Large intestine (tissue), 3 donors: ENCODE data around the gene USP49. TPM values are rescaled to one million over a fixed set of nuclear protein-coding genes. Genes with fewer than 3 reads are reported as not detected.
"Not testable (repeated sequence)": the region's sequence is repeated elsewhere in the genome, so short reads cannot be mapped to it uniquely, and the experiment has no call there.

ENCODE experiments used
- DNase-seq, 2 donors: peaks; one replicate each; pipeline versions ENCODE4 v3.0.0 to v3.0.0-alpha.2; 2013
- H3K27ac ChIP-seq: one replicate; pipeline ENCODE4 v1.5.1; 2013; ENCODE audit warnings: low read length
- H3K27me3 ChIP-seq: 2 replicates; pipeline ENCODE4 v1.6.1; 2013; ENCODE audit warnings: low read length; ENCODE audit not compliant: control insufficient read depth, insufficient read depth
- H3K36me3 ChIP-seq: 2 replicates; pipeline ENCODE4 v1.6.1; 2013; ENCODE audit warnings: low read length; ENCODE audit not compliant: control insufficient read depth, insufficient read depth
- H3K4me1 ChIP-seq: one replicate; pipeline ENCODE4 v1.6.1; 2013; ENCODE audit warnings: low read length; ENCODE audit not compliant: control insufficient read depth, insufficient read depth
- H3K4me3 ChIP-seq: one replicate; pipeline ENCODE4 v1.5.1; 2013; ENCODE audit warnings: low read length
- H3K9me3 ChIP-seq: one replicate; pipeline ENCODE4 v1.6.1; 2013; ENCODE audit warnings: mild to moderate bottlenecking, low read depth, low read length, moderate library complexity; ENCODE audit not compliant: control insufficient read depth
- WGBS: methylation state at CpG from one replicate; pipeline ENCODE4 v1.1.5; 2013; ENCODE audit warnings: low lambda C conversion rate; ENCODE audit not compliant: insufficient coverage; 5-methylcytosine and 5-hydroxymethylcytosine counted together
- polyA plus RNA-seq: library from polyadenylated mRNA; unstranded; fragments of 120-200 nt; gene quantifications from one replicate; pipeline ENCODE4 v1.2.1, GENCODE V29; 2013

The USP49 gene
- polyA plus RNA-seq, 1 donor, result 5.3 TPM

DNA sequence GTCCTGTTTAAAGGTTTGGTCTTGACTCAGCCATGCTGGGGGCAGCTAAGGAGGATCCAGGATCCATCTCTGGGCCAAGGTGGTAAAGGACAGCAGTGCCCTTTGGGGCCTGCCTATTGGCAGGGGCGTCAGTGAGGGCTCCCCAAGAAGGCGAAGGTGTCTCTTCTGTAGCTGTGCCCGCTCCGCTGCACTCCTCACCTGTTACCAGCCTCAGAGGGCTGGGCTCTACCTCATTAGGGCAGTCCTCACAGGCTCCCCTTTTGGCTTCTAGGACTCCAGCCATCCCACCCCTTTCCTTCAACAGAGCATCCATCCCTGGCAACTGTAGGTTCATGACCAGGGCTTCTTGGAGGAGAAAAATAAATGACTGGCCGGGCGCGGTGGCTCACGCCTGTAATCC is 125.8 kb downstream of the USP49 start:
- H3K27ac ChIP-seq, result peak overlapping the region; percentile 18

DNA sequence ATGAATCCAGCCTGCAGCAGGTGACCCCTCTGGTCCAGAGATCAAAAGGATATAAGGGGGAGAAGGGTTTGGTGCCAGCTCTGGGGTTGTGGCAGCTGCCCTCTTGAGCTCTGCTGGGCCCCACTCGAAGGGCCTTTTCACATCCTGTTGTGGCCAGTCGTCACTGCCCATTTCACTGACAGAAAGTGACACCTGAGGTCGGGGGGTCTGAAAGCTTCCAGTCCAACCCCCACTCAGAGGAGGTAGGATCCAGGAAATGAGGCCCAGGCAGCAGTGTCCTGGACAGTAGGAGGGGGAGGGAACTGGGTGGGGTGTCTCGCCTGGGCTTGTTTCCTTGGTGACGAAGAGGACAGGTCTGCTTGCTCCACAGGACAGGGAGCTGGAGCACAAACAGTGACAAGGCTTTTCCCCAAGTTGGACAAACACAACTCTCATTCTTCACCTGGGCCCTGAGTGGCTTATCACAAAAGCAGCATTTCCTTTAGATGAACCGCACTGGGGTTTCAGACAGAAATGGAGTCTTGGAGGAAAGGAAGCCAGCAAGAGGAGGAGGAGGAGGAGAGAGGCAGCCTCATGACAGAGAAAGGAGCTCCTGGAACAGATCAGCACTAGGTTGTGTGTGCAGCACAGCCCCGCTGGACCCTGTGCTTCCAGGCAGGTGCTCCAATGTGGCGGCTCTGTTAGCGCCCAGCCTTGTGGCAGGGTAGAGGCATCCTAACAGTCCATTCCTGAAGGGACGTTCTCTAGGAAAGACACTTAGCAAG is 126.4 kb downstream of the USP49 start:
- WGBS, result 60% methylated on average over 1 of the region's 10 CpGs
- peak; percentile 26 to 66 for DNase-seq

More for the DNA sequence above, 125.8 kb downstream of the USP49 start:
- H3K4me3 ChIP-seq, result no peak overlapping the region
- no peaks in the 10 kb centered on the region for H3K9me3 ChIP-seq
- no CpG with 5 or more reads among the region's 8 CpGs for WGBS
- no peak for DNase-seq
- H3K27me3 ChIP-seq, result no peaks in the 10 kb centered on the region
- peaks cover 38% of the 10 kb centered on the region for H3K36me3 ChIP-seq
- peaks cover 15% of the 10 kb centered on the region for H3K4me1 ChIP-seq

DNA sequence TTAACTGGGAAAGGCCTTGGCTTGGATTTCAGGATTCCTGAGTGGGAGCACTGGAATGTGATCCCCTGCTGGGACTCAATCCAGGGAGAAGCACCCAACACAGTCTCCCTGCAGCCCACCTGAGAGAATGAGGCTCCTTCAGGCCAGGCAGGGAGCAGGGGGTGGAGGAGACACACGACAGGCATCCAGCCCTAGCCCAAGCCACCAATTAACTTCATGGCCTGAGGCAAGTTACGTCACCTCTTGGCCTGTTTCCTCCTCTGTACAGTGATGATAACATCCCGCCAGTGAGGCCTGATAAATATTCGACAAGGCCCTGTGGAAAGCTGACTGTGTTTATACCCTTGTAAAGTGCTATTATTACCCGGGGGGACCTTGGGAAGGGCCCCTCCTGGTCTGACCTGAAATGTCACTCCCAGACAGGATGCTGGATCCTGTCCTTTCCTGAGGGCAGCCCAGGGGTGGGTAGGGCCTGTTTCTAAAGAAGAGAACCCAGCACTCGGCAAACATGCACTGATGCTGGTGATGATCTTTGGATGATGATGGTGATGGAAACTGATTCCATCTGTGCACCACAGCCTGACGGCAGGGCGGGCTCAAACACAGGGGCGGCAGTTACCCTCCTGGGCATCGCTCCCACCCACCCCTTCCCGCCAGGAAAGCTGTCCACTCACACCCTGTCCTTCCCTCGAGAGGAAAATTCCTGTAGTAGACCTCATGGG is 127.9 kb downstream of the USP49 start:
- peak; percentile 48 to 62 for DNase-seq
- WGBS, result no CpG with 5 or more reads among the region's 12 CpGs
- Histone ChIP-seq H3K4me3 (no peak overlapping the region), H3K27me3 (no peaks in the 10 kb centered on the region), H3K9me3 (no peaks in the 10 kb centered on the region), H3K36me3 (peaks cover 23% of the 10 kb centered on the region), H3K4me1 (peaks cover 15% of the 10 kb centered on the region), H3K27ac (peak overlapping the region; percentile 18)

More for the DNA sequence above, 126.4 kb downstream of the USP49 start:
- Histone ChIP-seq H3K36me3 (peaks cover 33% of the 10 kb centered on the region), H3K27ac (peak overlapping the region; percentile 19), H3K9me3 (no peaks in the 10 kb centered on the region), H3K27me3 (no peaks in the 10 kb centered on the region), H3K4me1 (peaks cover 15% of the 10 kb centered on the region), H3K4me3 (no peak overlapping the region)

DNA sequence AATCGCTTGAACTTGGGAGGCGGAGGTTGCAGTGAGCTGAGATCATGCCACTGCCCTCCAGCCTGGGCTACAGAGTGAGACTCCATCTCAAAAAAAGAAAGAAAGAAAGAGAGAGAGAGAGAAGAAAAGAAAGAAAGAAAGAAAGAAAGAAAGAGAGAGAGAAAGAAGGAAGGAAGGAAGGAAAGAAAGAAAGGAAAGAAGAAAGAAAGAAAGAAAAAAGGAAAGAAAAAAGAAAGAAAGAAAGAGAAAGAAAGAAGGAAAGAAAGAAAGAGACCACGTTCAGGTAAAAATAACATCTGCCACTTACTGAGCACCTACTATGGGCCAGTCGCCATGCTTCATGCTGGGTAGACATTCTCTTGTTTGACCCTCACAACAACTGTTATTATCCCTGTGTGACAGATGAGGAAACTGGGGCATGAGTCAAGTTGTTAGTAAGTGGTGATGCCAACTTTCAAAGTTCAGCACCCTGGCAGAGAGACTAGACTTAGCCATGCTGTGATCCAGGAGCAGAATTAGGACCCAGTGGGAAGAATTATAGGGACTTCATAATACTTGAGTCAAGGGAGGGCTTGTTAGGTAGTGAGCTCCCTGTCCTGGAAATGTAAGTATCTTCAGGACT is 129.0 kb downstream of the USP49 start:
- H3K36me3 ChIP-seq, result peaks cover 12% of the 10 kb centered on the region
- peaks cover 15% of the 10 kb centered on the region for H3K4me1 ChIP-seq
- H3K27me3 ChIP-seq, H3K4me3 ChIP-seq, H3K27ac ChIP-seq, DNase-seq, H3K9me3 ChIP-seq: not testable (repeated sequence)
- WGBS, result 91% methylated on average over 2 of the region's 4 CpGs

DNA sequence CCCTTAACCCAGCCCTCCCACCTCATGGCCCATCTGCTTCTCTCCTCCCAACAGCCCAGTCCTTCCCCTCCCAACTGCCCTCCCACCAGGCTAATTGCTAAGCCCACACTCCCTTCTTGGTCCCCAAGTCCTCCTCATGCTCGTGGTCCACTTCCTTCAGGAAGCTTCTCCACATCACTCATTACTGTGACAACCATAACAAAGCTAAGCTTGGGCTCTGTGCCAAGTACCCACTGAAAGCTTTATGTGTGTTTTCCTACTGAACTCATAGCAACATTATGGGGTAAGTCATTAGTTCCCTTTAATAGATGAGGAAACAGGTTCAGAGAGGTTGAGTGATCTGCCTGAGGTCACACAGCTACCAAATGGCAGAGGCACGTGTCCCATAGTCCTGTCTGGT is 131.7 kb downstream of the USP49 start:
- no peak for DNase-seq
- no peak overlapping the region for H3K27ac ChIP-seq
- H3K4me1 ChIP-seq, result peaks cover 6% of the 10 kb centered on the region
- no peaks in the 10 kb centered on the region for H3K27me3 ChIP-seq
- no peaks in the 10 kb centered on the region for H3K36me3 ChIP-seq
- no peak overlapping the region for H3K4me3 ChIP-seq
- WGBS, result no CpG with 5 or more reads among the region's 2 CpGs
- no peaks in the 10 kb centered on the region for H3K9me3 ChIP-seq

DNA sequence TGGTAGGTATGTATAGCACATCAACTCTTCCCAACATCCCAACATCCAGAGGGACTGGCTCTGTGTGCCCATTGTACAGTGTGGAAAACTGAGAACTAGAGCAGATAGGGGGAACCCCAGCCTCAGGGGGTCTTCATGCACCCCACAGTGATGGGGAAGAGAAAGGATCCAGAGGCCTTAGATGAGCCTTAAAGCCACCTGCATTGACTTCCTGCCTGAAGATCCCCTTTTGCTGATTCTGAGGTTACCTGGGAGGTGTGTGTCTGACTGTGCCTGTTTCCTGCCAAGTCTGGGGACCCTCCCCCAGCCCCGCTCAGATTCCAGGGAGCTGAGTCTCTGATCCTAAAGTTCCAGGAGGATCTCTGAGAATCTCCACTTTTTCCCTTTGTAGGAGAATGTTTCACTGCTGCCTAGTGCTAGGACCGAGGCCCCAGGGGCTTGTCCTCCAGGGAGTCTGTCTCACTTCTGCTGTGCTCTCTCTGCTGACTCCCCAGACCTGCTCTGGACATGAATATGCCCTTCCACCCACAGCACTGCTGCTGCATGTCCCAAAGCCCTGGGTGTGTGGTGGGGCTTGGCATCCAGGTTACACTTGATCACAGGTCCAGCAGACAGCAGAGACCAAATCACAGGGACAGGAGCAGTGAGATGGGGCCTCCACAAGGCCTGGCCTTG is 135.1 kb downstream of the USP49 start:
- no peaks in the 10 kb centered on the region for H3K4me1 ChIP-seq
- no peaks in the 10 kb centered on the region for H3K27me3 ChIP-seq
- WGBS, result no CpG with 5 or more reads among the region's 2 CpGs
- H3K9me3 ChIP-seq, result no peaks in the 10 kb centered on the region
- no peak for DNase-seq
- H3K27ac ChIP-seq, result no peak overlapping the region
- H3K4me3 ChIP-seq, result no peak overlapping the region
- H3K36me3 ChIP-seq, result no peaks in the 10 kb centered on the region

DNA sequence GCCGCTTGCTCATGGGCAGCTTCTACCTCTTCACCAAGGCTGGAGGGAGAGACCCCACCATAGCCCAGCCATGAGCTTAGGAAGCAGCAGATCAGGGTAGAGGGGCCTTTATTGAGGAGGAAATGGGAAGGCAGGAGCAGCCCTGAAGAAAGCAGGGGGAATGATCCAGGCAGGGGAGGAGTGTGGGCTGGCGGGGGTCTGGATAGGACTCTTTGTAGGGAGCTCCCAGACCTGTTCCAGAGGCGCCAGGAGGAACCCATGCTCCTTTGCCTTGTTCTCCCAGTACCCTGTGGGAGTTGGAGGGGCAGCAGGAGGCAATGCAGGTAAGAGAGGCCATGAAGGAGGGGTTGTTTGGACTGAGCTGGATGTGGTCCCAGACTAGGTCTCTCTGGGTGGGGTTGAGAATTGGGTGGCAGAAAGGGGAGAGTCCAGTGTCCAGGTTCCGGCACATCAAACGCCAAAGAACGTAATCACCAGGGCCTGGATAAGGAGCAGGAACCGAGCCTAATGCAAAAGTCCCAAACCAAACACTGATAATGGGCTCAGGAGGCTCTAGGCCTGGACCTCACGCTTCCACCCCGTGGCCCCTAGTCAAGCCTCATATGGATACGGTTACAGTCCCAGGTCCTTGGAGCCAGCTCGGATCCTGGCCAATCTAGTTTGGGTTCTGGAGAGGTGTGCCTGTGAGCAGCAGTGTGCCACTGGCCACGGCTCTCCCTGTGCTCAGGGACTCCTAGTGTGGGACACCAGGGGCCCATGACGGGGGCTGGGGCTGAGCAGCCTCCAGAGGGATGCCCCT is 135.9 kb downstream of the USP49 start:
- WGBS, result no CpG with 5 or more reads among the region's 13 CpGs
- H3K27ac ChIP-seq, result no peak overlapping the region
- DNase-seq, result no peak
- H3K4me1 ChIP-seq, result no peaks in the 10 kb centered on the region
- no peak overlapping the region for H3K4me3 ChIP-seq
- H3K27me3 ChIP-seq, result no peaks in the 10 kb centered on the region
- no peaks in the 10 kb centered on the region for H3K9me3 ChIP-seq
- no peaks in the 10 kb centered on the region for H3K36me3 ChIP-seq

DNA sequence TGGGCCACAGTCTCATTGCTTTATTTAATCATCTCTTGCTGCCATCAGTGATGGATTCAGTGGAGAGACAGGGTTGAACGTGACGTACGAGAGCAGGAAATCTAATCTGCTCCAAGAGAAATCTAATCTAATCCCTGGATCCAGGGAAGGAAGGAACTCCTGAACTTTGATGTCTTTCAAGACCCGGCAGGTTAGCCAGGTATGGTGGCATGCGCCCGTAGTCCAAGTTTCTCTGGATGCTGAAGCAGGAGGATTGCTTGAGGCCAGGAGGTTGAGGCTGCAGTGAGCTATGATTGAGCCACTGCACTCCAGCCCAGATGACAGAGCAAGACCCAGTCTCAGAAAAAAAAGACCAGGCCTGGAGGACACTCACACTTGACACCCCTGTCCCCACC is 136.5 kb downstream of the USP49 start:
- DNase-seq, result no peak
- no peak overlapping the region for H3K4me3 ChIP-seq
- H3K36me3 ChIP-seq, result no peaks in the 10 kb centered on the region
- WGBS, result no CpG with 5 or more reads among the region's 6 CpGs
- H3K9me3 ChIP-seq, result no peaks in the 10 kb centered on the region
- H3K4me1 ChIP-seq, result no peaks in the 10 kb centered on the region
- no peak overlapping the region for H3K27ac ChIP-seq
- no peaks in the 10 kb centered on the region for H3K27me3 ChIP-seq

DNA sequence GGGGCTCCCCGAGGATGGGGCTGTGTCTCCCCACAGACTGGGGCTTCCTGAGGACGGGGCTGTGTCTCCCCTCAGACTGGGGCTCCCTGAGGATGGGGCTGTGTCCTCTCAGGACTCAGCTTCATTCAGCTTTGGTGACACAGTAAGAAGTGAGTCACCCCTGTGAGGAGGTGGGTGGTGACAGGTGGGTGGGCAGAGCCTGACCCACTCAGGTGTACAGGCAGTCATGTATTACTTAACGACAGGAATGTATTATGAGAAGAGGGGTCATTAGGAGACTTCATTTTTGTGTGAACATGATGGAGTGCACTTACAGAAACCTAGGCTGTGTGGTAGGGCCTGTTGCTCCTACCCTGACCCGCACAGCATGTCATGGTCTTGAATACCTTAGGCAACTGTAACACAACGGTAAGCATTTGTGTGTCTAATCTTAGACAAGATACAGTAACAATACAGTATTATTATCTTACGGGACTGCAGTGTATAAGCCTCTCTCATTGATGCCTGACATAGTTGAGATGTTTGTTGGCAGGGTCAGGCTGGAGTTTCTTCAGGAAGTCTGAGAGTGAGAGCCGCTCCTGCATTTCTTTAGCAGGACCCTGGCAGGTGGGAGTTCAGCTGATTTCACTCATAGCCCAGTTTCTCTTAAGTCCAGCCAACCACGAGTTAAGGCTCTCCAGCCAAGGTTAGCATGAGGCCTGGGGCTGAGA is 137.1 kb downstream of the USP49 start:
- Histone ChIP-seq H3K36me3 (no peaks in the 10 kb centered on the region), H3K27me3 (no peaks in the 10 kb centered on the region), H3K4me1 (no peaks in the 10 kb centered on the region), H3K27ac (no peak overlapping the region), H3K9me3 (no peaks in the 10 kb centered on the region), H3K4me3 (no peak overlapping the region)
- no peak for DNase-seq
- WGBS, result no CpG with 5 or more reads among the region's 8 CpGs
